Upper lobe of right lung (tissue), 1 donor: ENCODE data around the gene CTNNA1. TPM values are rescaled to one million over a fixed set of nuclear protein-coding genes. Genes with fewer than 3 reads are reported as not detected.

Source experiments
- ATAC-seq: fragments of 200-7000 bp; cut with Tn5 transposase; one replicate; pipeline ENCODE4 v1.9.1; 2020; ENCODE audit warnings: mild to moderate bottlenecking, moderate library complexity
- DNase-seq: peaks from one replicate; pipeline ENCODE4 v3.0.0-alpha.2; 2020
- H3K27ac ChIP-seq: fragments of 200-600 bp; one replicate; pipeline ENCODE4 v1.8.0; 2022
- H3K27me3 ChIP-seq: fragments of 200-600 bp; one replicate; pipeline ENCODE4 v1.8.0; 2022; ENCODE audit warnings: mild to moderate bottlenecking
- H3K36me3 ChIP-seq: fragments of 200-600 bp; one replicate; pipeline ENCODE4 v1.8.0; 2022
- H3K4me1 ChIP-seq: fragments of 200-600 bp; one replicate; pipeline ENCODE4 v1.8.0; 2022
- H3K4me3 ChIP-seq: fragments of 200-600 bp; one replicate; pipeline ENCODE4 v1.8.0; 2022; ENCODE audit warnings: mild to moderate bottlenecking
- H3K9me3 ChIP-seq: fragments of 200-600 bp; one replicate; pipeline ENCODE4 v1.8.0; 2022
- intact Hi-C: fragments of 100-400 bp; cut with DNase I; formaldehyde crosslinking; loops from one replicate; pipeline ENCODE4 v1.11.0; 2022
- total RNA-seq: library from RNA; stranded (reverse); fragmentation: NEBNext Ultra II Directional; extraction: Animal tissue kit (Norgen Biotek cat#: 25700); gene quantifications from one replicate; pipeline ENCODE4 v1.2.1, GENCODE V29; 2021
- TF ChIP-seq, protein P1 (sequence below): fragments of 200-600 bp; IDR thresholded peaks from one replicate; pipeline ENCODE4 v1.8.0; 2022; ENCODE audit warnings: antibody characterized with exemption
- donor health status: DM: no; HTN: yes; CAD: no; lungs with severe emphysema.

Gene CTNNA1
- total RNA-seq, 1 donor from 2014 or later: 362 TPM

DNA sequence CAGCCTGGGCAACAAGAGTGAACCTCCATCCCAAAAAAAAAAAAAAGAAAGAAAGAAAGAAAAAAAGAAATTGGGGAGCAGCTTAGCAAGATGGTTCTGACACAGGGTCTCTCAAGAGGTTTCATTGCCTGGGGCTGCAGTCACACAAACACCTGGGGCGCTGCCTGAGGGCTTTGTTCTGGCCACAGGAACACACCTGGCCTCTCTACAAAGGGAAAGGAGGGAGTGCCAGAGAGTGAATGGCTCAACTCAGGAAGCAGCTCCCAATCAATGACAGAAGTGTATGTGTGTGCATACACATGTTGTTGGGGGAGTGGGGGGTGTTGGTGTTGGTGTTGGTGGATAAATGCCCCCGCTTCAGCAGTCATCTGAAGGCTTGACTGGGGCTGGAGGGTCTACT, 32.4 kb upstream of the CTNNA1 start:
- TF ChIP-seq, protein P1, sequence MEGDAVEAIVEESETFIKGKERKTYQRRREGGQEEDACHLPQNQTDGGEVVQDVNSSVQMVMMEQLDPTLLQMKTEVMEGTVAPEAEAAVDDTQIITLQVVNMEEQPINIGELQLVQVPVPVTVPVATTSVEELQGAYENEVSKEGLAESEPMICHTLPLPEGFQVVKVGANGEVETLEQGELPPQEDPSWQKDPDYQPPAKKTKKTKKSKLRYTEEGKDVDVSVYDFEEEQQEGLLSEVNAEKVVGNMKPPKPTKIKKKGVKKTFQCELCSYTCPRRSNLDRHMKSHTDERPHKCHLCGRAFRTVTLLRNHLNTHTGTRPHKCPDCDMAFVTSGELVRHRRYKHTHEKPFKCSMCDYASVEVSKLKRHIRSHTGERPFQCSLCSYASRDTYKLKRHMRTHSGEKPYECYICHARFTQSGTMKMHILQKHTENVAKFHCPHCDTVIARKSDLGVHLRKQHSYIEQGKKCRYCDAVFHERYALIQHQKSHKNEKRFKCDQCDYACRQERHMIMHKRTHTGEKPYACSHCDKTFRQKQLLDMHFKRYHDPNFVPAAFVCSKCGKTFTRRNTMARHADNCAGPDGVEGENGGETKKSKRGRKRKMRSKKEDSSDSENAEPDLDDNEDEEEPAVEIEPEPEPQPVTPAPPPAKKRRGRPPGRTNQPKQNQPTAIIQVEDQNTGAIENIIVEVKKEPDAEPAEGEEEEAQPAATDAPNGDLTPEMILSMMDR: no peak
- Histone ChIP-seq H3K9me3 (no peaks in the 10 kb centered on the region), H3K27ac (no peak overlapping the region), H3K27me3 (no peaks in the 10 kb centered on the region), H3K4me3 (no peak overlapping the region), H3K36me3 (no peaks in the 10 kb centered on the region), H3K4me1 (no peaks in the 10 kb centered on the region)
- ATAC-seq (no peak), DNase-seq (no peak)
- intact Hi-C loops: no loop called here

DNA sequence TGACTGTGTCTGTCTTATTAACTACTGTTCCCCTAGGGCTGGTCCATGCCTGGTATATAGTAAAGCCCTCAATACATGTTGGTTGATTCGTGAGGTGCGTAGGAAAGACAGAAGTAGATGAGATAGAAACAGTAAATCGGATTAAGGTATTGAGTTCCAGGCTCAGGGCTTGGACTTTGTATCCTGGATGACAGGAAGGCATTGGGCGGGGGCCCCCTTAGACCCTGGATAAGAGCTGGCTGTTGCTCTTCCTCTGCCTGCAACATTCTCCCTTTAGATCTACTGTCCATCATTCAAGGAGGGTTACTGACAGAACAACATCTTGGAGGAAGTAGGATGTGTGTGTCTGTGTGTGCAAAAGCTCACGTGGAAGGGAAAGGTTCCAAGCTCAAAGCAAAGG, 31.2 kb upstream of the CTNNA1 start:
- intact Hi-C loops: no loop called here
- H3K4me3 ChIP-seq: no peak overlapping the region
- H3K4me1 ChIP-seq: no peaks in the 10 kb centered on the region
- DNase-seq (no peak), ATAC-seq (no peak)
- H3K27ac ChIP-seq: no peak overlapping the region
- TF ChIP-seq, protein P1: no peak
- H3K9me3 ChIP-seq: no peaks in the 10 kb centered on the region
- no peaks in the 10 kb centered on the region for H3K27me3 ChIP-seq
- H3K36me3 ChIP-seq: no peaks in the 10 kb centered on the region

DNA sequence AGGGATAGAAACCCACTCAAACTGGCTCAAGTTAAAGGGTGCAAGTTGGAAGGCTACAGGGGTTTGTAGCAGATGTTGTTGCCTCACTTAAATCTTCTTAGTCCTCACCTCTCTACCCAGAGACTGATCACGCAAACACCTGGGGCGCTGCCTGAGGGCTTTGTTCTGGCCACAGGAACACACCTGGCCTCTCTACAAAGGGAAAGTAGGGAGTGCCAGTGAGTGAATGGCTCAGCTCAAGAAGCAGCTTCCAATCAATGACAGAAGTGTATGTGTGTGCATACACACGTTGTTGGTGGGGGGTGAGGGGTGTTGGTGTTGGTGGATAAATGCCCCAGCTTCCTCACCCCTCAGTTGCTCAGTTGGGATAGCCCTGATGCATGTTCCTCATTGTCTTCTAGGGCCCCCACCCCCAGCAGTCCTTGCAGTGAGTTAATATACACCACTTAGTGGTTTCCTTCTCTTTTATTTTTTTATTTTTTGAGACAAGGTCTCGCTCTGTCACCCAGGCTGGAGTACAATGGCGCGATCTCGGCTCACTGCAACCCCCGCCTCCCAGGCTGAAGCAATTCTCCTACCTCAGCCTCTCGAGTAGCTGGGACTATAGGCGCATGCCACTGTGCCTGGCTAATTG, 30.6 kb upstream of the CTNNA1 start:
- H3K27ac ChIP-seq: no peak overlapping the region
- peak; percentile 26 for ATAC-seq
- H3K4me3 ChIP-seq: no peak overlapping the region
- H3K9me3 ChIP-seq: no peaks in the 10 kb centered on the region
- DNase-seq: no peak
- TF ChIP-seq, protein P1: no peak
- no peaks in the 10 kb centered on the region for H3K27me3 ChIP-seq
- H3K36me3 ChIP-seq: no peaks in the 10 kb centered on the region
- intact Hi-C loops: no loop called here
- no peaks in the 10 kb centered on the region for H3K4me1 ChIP-seq

DNA sequence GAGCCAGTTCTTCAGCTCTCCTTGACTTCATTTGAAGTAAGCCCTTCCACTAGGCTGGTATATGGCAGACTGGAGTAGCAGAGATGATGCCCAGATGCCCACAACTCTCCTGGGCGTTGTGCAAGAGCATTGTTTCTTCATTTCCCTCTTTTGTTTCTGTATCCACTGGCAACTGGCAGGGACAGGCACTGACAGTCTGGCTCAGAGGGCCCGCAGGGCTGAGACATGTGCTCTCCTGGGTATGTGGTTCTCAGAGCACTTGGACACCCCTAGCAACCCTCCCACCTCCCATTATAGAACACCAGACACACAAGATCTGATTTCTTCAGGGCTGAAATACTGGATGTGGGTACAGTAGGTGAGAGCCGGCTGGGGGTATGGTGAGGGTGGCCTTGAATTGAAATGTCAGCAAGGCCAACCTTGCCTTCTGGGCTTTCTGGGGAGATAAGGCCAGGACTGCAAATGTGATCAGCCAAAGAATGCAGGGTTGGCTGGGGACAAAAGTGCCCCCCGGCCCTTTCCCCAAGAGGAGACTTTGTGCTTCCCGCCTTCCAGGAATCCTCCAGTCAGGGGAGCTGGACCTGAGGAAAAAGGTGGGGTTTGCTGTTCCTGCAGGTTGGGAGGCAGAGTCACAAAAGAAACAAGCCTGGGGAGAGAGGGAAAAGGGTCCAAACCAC, 28.6 kb upstream of the CTNNA1 start:
- ATAC-seq: peak; percentile 75
- peak; percentile 71 for DNase-seq
- TF ChIP-seq, protein P1: no peak

DNA sequence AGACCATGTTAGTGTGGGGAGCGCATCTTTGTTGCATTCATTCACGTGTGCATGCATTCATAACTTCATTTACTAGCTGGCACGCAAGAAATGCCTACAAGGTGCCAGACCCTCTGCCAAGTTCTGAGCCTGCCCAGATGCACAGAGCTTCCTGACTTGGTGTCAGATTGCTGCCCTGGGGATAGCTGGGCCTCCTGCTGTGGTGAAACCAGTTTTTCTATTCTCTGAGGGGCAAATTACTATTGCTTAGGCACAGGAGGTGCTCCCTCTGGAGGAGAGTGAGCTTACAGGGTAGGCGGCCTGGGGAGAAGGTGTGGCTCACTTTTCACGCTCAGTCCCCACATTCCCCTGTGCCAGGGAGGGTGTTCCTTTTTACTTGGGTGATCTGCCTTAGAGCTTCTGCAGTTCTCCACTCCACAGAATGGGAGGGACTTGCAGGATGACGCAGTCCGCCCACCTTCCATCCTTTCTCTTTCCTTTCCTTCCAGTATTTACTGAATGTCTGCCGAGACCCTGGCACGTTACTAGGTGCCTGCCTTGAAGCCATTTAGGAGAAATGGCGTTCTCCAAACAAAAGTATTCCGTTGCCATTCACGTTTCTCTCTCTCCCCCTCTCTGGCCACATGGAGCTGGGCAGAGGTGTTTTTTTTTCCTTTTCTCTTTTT, 27.9 kb upstream of the CTNNA1 start:
- intact Hi-C loops: no loop called here
- H3K4me3 ChIP-seq: no peak overlapping the region
- no peaks in the 10 kb centered on the region for H3K9me3 ChIP-seq
- DNase-seq: no peak
- TF ChIP-seq, protein P1: peak; percentile 31
- no peaks in the 10 kb centered on the region for H3K27me3 ChIP-seq
- H3K36me3 ChIP-seq: no peaks in the 10 kb centered on the region
- H3K4me1 ChIP-seq: no peaks in the 10 kb centered on the region
- H3K27ac ChIP-seq: no peak overlapping the region
- peak; percentile 84 for ATAC-seq

More for the DNA sequence above, 28.6 kb upstream of the CTNNA1 start:
- no peaks in the 10 kb centered on the region for H3K4me1 ChIP-seq
- H3K36me3 ChIP-seq: no peaks in the 10 kb centered on the region
- H3K27ac ChIP-seq: no peak overlapping the region
- intact Hi-C loops: no loop called here
- no peak overlapping the region for H3K4me3 ChIP-seq
- H3K9me3 ChIP-seq: no peaks in the 10 kb centered on the region
- H3K27me3 ChIP-seq: no peaks in the 10 kb centered on the region
